ENCODE data around the gene SMTN.

The SMTN gene

DNA sequence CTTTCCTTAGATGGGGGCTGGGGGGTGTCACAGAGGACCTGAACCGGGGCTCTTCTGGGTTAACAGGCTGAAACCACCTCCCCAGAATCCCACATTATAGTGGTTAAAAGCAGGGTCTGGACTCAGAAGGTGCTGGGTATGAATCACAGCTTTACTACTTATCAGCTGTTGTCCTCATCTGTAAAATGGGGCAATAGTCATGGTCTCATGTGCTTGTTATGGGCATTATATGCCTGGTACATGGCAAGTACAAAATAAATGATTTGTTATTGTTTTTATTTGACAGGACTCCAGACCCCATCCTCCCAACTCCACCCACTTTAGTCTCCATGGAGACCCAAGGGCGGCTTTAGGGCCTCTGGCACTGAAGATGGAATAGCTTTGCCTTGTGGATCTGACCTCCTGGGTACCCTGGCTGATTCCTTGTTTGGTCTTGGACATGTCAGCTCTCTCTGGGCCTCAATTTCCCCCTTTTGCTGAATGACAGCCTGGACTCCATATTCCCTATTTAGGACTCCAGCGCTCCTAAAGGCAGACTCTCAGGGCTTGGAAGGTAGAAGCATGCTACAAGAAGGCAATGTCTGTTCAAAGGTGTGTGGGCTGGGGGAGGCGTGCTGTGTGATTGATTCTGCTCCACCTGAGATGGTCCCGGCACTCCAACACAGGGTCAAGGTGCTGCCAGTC lies 812 bp upstream of the SMTN start:
- TF ChIP-seq, protein P1, sequence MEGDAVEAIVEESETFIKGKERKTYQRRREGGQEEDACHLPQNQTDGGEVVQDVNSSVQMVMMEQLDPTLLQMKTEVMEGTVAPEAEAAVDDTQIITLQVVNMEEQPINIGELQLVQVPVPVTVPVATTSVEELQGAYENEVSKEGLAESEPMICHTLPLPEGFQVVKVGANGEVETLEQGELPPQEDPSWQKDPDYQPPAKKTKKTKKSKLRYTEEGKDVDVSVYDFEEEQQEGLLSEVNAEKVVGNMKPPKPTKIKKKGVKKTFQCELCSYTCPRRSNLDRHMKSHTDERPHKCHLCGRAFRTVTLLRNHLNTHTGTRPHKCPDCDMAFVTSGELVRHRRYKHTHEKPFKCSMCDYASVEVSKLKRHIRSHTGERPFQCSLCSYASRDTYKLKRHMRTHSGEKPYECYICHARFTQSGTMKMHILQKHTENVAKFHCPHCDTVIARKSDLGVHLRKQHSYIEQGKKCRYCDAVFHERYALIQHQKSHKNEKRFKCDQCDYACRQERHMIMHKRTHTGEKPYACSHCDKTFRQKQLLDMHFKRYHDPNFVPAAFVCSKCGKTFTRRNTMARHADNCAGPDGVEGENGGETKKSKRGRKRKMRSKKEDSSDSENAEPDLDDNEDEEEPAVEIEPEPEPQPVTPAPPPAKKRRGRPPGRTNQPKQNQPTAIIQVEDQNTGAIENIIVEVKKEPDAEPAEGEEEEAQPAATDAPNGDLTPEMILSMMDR (IDR thresholded peaks at IDR 0.05; ENCODE audit: insufficient read depth, low read length, missing control alignments): no peak
- no peak for DNase-seq (ENCODE audit: low read depth, low spot score)
- ChIA-PET POLR2A (interaction anchor here (0.5 to 3.3 kb wide), 10 partner anchors 9 to 115 kb away, joined by 3 to 25 read pairs (median 4); partner anchors contain the start of genes MORC2 and TUG1), CTCF (interaction anchor here (0.9 to 17.2 kb wide), 8 partner anchors 24 to 233 kb away, joined by 3 to 157 read pairs (median 6); partner anchors contain the start of gene SELENOM)
- H3K4me3 ChIP-seq (ENCODE audit: low read depth, low read length): peak overlapping the region; percentile 88

DNA sequence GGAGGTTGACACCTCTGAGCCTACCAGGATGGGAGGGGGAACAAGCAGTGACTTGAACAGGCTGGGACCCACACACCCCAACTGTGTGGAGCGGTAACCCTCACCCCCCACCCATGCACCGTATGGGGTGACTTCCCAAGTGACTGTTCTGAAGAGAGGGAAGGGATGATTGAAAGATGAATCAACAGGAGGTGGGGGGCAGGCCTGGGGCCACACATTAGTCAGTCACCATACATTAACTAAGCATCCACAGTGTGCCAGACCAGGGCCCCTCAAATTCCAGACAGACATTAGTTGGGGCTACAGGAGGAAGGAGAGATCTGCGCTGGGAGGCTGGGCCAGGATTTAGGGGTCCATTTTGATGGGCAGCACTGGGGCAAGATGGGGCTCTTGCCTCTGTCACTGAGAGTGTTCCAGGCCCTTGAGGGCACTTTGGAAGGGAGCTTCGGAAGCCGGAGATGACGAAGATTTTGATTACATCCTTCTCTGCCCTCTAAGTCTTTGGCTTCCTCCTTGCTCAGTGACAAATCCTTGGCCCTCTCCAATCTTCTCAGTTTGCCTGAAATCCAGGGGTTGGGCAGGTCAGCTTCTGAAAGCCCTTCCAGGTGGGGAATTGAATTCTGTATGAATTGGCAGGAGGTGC lies 966 bp downstream of the SMTN start:
- H3K4me3 ChIP-seq (ENCODE audit: low read depth, low read length): peak overlapping the region; percentile 88
- TF ChIP-seq, protein P1 (IDR thresholded peaks at IDR 0.05; ENCODE audit: insufficient read depth, low read length, missing control alignments): no peak
- ChIA-PET CTCF (interaction anchor here (0.9 to 17.2 kb wide), 19 partner anchors 10 to 319 kb away, joined by 3 to 157 read pairs (median 6); partner anchors contain the start of genes MORC2, SELENOM and TUG1), POLR2A (interaction anchor here (0.5 to 3.3 kb wide), 8 partner anchors 12 to 717 kb away, joined by 3 to 25 read pairs (median 4); partner anchors contain the start of genes MORC2 and TUG1)
- no peak for DNase-seq (ENCODE audit: low read depth, low spot score)

- H3K4me3 ChIP-seq (ENCODE audit: low read depth, low read length): peak overlapping the region; percentile 88
- TF ChIP-seq, protein P1 (IDR thresholded peaks at IDR 0.05; ENCODE audit: insufficient read depth, low read length, missing control alignments): peak; percentile 61
- no peak for DNase-seq (ENCODE audit: low read depth, low spot score)
- CTCF ChIA-PET: interaction anchor here (0.9 to 17.2 kb wide), 23 partner anchors 11 to 320 kb away, joined by 3 to 157 read pairs (median 6); partner anchors contain the start of genes MORC2, SELENOM and TUG1
- POLR2A ChIA-PET: interaction anchor here (0.6 to 3.3 kb wide), 5 partner anchors 11 to 113 kb away, joined by 3 to 25 read pairs (median 4); partner anchors contain the start of genes MORC2, SELENOM and TUG1
Measured at GRCh38 chr22:31082606-31083376, 1.7 kb downstream of the SMTN start.

GRCh38 chr22:31083377-31083768 lies 2.3 kb downstream of the SMTN start:
- TF ChIP-seq, protein P1 (IDR thresholded peaks at IDR 0.05; ENCODE audit: insufficient read depth, low read length, missing control alignments): no peak
- ChIA-PET POLR2A (interaction anchor here (0.8 to 3.3 kb wide), 4 partner anchors 18 to 114 kb away, joined by 4 to 25 read pairs (median 10); partner anchors contain the start of genes MORC2, SELENOM and TUG1), CTCF (interaction anchor here (0.6 to 17.2 kb wide), 20 partner anchors 12 to 209 kb away, joined by 3 to 157 read pairs (median 6); partner anchors contain the start of genes MORC2, PIK3IP1, SELENOM and TUG1)
- no peak for DNase-seq (ENCODE audit: low read depth, low spot score)
- peak overlapping the region; percentile 88 for H3K4me3 ChIP-seq (ENCODE audit: low read depth, low read length)

DNA sequence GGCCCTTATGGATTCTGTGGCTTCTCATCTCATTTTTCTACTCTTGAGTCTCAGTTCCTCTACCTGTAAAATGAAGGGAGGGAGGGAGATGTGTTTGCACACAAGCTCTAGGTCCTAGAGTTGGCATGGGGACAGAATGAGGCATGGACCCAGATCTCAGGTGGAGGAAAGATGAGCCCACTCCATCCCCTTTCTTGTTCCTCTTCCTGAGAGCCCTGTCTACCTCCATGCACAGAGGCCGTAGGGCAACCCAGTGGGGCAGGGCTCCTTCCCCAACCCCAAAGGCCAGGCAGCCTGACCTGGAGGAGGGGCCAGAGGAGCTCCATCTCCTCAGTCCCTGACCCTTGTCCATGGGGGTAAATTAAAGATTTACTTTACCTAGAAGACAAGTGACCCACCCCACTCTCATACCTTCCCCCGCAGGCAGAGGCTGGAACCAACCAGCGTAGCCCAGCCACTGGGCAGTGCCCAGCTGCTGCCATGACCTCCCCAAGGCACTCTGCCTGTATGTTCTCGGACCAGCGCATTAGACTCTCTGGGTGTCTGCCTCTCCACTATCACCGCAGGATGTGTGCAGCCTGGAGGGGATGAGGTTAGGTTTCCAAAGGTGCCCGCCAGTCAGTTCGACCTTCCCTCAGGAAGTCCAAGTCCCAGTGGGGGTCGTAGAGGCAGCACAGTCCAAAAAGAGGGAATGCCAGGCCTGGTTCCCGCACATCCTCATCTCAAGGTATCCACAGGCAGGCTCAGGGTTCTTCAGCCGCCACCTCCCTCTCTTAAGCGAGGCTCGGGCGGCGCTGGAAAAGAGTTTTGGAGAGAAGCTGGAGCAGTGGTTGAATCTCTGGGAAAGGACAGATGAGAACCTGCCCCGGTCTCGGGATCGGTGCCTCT lies 3.0 kb downstream of the SMTN start:
- peak overlapping the region; percentile 88 for H3K4me3 ChIP-seq (ENCODE audit: low read depth, low read length)
- CTCF ChIA-PET: interaction anchor here (0.6 to 17.2 kb wide), 30 partner anchors 12 to 261 kb away, joined by 3 to 157 read pairs (median 5); partner anchors contain the start of genes MORC2, PIK3IP1, SELENOM and TUG1
- POLR2A ChIA-PET: interaction anchor here (0.6 to 3.1 kb wide), 12 partner anchors 10 to 157 kb away, joined by 3 to 14 read pairs (median 8); partner anchors contain the start of genes MORC2, SELENOM and TUG1
- TF ChIP-seq, protein P1 (IDR thresholded peaks at IDR 0.05; ENCODE audit: insufficient read depth, low read length, missing control alignments): no peak
- DNase-seq (ENCODE audit: low read depth, low spot score): no peak
